HFF-Myc (cell line): Measurements from ENCODE around the gene KRT15.

Experiments used
- DNase-seq: peaks from one replicate; pipeline ENCODE4 v3.0.0-alpha.2; 2011; ENCODE audit warnings: low read depth; ENCODE audit errors: extremely low read depth
- H3K4me3 ChIP-seq: replicated peaks from 2 replicates; pipeline ENCODE4 v1.5.1; 2011; ENCODE audit warnings: low read depth, mild to moderate bottlenecking, control low read depth, low read length
- TF ChIP-seq, protein P1 (sequence below): IDR thresholded peaks from 2 replicates; pipeline ENCODE4 v1.5.1; 2012; ENCODE audit warnings: mild to moderate bottlenecking, low read depth, low read length, control low read depth; ENCODE audit errors: missing control alignments

KRT15 gene

DNA sequence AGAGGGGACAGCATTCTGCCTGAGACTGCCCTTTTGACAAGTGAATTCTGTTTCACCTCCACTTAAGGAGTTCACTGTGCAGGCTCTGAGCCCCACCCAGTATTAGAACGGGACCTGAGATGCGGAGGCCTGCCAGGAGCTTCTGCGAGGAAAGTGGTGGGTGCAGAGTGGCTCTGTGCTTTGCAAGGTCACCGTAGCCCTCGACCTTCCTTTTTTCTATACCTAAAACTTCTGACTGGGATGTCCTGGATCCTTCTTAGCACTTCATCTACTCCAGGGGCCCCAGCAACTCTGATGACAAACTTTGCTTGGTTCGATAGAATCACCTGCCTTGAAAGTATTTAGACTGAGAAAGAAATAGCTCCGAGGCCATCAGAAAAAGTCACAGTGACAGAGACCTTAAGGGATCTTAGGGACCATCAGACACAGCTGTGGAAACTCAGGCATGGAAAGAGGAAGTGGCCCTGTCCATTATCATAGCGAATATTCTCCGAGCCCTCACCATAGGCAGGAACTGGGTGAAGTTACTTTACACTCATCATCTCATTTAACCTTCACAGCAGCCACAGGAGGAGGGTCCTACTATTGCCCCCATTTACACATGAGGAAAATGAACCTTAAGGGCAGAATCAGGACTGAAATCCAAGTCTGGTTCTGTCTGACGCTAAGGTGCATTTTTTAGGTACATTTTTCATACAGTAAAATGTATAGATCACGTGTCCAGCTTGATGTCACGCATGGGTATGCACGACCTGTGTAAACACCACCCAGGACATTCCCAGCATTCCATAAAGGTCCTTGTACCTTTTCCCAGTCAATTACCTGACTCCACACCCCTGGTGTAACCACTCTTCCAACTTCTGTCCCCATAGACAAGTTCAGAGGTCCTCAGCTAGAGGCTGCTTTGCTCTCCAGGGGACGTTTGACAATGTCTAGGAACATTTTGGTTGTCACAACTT is 12.6 kb downstream of the KRT15 start:
- H3K4me3 ChIP-seq, result no peak overlapping the region
- TF ChIP-seq, protein P1, sequence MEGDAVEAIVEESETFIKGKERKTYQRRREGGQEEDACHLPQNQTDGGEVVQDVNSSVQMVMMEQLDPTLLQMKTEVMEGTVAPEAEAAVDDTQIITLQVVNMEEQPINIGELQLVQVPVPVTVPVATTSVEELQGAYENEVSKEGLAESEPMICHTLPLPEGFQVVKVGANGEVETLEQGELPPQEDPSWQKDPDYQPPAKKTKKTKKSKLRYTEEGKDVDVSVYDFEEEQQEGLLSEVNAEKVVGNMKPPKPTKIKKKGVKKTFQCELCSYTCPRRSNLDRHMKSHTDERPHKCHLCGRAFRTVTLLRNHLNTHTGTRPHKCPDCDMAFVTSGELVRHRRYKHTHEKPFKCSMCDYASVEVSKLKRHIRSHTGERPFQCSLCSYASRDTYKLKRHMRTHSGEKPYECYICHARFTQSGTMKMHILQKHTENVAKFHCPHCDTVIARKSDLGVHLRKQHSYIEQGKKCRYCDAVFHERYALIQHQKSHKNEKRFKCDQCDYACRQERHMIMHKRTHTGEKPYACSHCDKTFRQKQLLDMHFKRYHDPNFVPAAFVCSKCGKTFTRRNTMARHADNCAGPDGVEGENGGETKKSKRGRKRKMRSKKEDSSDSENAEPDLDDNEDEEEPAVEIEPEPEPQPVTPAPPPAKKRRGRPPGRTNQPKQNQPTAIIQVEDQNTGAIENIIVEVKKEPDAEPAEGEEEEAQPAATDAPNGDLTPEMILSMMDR, result no peak
- no peak for DNase-seq

DNA sequence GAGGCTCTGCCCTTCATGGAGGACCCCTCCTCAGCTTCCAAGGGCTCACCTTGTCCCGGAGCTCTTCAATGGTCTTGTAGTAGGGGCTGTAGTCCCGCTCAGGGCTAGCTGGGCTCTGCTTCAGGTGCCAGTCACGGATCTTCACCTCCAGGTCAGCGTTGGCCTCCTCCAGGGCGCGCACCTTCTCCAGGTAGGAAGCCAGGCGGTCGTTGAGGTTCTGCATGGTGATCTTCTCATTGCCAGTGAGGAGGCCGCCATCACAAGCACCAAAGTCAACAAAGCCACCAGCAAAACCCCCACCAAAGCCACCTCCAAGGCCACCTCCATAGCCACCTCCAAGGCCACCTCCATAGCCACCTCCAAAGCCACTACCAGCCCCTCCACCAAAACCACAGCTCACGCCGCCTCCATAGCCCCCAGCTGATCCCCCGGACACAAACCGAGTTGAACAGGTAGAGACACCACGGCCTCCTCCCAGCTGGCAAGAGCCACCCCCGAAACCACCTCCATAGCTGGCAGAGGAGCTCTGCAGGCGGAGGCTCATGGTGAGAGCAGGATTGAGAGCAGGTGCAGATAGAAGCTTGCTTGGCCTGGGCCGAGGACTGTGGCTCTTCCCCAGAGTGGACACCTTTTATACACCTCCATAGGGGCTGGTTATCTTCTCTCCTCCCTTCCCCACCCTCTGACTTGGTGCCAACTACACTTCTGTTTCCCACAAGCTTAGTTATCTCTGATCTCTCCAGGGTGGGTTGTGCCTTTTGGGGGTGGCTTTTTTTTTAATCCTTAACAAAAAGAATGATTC is 13.5 kb downstream of the KRT15 start, which contains the start of gene KRT13:
Gene KRT13 (minus strand): TSS at position 606 of the 802 bp plus-strand sequence. CDS start 62 bp downstream, at position 544.
- TF ChIP-seq, protein P1, result no peak
- H3K4me3 ChIP-seq, result no peak within 1 kb of the TSS
- no peak for DNase-seq

DNA sequence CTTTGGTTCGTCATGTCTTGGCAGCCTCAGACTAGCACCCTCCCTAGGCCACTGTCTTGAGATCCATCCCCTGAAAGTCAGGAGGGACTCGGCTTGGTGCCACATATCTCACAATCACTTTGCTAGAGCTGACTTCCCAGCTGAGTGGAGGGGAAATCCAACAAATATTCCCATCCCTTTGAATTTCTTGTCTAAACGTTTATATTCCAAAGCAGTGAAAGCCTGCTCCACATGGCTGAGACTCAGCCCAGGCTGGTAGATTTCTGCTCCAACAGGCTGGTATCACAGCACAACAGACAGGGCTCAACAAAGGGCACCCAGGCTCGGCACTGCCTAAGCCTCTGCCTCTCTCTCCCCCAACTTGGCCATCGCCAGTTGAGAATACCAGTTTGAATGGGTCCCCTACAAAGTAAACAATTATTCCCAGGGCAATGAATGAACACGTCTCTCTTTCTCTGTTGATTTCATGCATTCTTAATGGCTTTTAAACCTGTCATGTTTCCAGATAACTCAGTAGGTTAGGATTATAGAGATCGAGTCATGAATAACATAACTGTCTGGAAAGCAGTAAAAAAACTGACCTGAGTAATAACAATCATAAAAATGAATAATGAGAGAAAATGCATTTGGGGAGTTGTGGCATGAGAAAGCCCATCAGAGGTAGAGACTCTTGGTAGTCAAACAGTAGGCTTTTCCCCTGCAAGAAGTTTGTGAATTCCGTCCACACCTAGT is 14.3 kb downstream of the KRT15 start:
- no peak for DNase-seq
- TF ChIP-seq, protein P1, result no peak
- no peak overlapping the region for H3K4me3 ChIP-seq

DNA sequence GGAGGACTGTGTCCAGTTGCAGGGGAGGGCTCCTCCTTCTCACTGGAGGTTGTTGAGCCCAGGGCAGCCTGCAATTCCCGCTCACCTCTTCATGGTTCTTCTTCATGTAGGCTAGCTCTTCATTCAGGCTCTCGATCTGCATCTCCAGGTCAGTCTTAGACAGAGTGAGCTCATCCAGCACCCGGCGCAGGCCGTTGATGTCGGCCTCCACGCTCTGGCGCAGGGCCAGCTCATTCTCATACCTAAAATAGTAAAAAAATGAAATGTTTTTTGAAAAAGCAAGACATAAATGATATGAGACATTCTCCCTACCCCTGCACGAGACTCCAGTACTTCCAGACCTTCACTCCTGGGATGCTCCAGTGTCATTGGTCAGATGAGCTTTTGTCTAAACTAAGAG is 15.5 kb downstream of the KRT15 start:
- no peak overlapping the region for H3K4me3 ChIP-seq
- TF ChIP-seq, protein P1, result no peak
- no peak for DNase-seq

DNA sequence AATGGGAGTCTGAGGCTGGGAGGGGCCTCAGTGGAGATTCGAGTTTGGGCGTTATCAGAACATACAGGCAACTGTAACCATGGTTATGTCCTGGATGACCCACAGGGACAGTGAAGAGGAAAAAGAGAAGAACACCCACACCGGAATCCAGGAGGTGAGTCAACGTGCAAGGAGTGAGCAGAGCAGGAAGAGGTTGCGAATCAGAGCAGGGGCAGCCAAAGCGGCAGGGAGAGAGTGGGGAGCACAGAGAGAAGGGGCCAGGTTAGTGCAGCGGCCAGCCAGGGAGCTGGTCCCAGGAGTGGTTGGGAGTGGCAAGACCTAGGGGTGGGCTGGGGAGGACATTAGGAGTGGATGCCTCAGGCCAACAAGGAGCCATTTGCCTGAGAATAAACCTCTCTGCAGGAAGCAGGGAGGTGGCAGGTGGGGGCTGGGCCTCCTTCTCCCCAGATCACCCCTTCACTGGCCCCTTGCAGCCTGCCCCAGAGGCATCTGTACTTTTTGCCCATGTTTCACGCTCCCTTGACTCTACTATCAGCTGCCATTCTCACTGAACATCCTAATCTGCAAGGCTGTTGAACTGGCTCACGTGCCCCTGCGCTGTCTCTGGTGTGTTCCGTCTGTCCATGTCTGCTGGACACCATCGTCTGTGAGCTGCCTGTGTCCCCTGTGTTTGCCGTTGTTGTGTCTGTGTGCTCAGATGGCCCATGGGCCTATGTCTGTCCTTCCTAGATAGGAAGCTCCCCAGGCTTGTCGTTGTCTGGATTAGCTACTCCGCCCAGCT is 18.4 kb downstream of the KRT15 start:
- DNase-seq, result peak; percentile 33
- H3K4me3 ChIP-seq, result no peak overlapping the region
- TF ChIP-seq, protein P1, result no peak

DNA sequence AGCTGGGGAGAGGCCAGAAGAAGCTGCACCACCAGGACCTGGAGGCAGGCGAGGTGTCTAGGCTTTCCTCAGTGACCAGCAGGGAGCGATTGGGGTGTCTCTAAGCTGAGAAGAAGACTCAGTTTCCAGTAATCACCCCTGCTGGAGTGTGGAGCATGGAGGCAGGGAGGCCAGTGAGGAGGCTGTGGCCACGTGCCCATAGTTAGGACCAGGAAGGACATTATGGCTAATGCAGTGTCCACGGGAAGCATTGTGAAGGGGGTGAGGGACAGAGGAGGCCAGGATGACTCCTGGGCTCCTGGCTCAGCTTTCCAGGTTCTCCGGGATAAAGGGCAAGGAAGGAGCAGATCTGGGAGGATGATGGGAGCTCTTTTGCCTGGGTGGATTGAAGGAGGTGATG is 19.0 kb downstream of the KRT15 start:
- H3K4me3 ChIP-seq, result no peak overlapping the region
- no peak for DNase-seq

More for the DNA sequence above, 19.0 kb downstream of the KRT15 start:
- TF ChIP-seq, protein P1, result no peak
